Astrocyte of the cerebellum (primary cell): ENCODE measurements around the gene PLEKHH3.

Experiments used
- DNase-seq: peaks from one replicate; pipeline ENCODE4 v3.0.0-alpha.2; 2011; ENCODE audit warnings: low read depth
- H3K4me3 ChIP-seq: 2 replicates; pipeline ENCODE4 v1.5.1; 2011; ENCODE audit warnings: mild to moderate bottlenecking, low read depth, low read length, moderate library complexity
- in situ Hi-C: cut with HindIII; loops from 2 replicates; pipeline ENCODE4 v1.10.0; 2017; ENCODE audit warnings: low sequenced_read_pairs
- TF ChIP-seq, protein P1 (sequence below): IDR thresholded peaks from 2 replicates; pipeline ENCODE4 v1.5.1; 2012; ENCODE audit warnings: low read length, low read depth, moderate library complexity, mild to moderate bottlenecking; ENCODE audit errors: missing control alignments

The PLEKHH3 gene

DNA sequence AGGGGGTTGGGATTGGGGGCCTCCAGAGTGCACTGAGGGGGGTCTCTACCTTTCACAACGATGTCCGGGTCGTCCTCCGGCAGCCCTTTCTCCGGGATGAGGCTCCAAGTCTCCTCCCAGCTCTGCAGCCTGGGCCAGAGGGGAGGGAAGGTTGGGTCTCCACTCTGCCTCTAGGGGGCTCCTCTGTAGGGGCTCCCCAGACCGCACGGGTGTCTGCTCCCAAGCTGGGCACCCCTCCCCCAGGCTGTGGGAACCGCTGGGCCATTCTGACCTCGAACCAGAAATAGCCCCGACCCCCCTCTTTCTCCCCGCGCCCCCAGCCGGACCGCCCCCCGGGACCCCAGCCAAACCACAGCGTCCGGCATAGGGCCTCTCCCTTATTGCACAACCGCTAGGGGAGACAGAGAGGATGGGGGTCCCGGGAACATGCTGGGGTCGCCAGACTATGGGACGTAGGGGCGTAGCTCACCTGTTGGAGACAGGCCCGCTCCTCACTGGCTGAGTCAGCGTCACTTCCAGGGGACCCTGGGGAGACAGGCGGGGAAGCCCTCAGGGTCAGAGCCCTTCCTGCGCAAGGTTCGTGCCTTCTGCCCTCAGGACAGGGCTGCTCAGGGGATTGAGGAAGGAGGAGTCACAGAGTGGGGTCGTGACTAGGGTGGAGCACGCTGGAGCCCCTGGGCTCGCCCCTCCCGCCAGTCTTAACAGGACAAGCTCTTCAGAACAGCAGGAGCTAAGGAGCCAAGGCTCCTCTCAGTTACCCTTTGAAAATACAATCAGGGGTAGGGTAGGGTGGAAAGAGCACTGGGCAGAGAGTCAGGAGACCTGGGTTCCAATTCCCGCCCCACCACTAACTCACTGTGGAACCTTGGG is 2.7 kb downstream of the PLEKHH3 start:
- TF ChIP-seq, protein P1, sequence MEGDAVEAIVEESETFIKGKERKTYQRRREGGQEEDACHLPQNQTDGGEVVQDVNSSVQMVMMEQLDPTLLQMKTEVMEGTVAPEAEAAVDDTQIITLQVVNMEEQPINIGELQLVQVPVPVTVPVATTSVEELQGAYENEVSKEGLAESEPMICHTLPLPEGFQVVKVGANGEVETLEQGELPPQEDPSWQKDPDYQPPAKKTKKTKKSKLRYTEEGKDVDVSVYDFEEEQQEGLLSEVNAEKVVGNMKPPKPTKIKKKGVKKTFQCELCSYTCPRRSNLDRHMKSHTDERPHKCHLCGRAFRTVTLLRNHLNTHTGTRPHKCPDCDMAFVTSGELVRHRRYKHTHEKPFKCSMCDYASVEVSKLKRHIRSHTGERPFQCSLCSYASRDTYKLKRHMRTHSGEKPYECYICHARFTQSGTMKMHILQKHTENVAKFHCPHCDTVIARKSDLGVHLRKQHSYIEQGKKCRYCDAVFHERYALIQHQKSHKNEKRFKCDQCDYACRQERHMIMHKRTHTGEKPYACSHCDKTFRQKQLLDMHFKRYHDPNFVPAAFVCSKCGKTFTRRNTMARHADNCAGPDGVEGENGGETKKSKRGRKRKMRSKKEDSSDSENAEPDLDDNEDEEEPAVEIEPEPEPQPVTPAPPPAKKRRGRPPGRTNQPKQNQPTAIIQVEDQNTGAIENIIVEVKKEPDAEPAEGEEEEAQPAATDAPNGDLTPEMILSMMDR: peak; percentile 60
- H3K4me3 ChIP-seq: peak overlapping the region; percentile 63
- in situ Hi-C loops: no loop called here
- no peak for DNase-seq

DNA sequence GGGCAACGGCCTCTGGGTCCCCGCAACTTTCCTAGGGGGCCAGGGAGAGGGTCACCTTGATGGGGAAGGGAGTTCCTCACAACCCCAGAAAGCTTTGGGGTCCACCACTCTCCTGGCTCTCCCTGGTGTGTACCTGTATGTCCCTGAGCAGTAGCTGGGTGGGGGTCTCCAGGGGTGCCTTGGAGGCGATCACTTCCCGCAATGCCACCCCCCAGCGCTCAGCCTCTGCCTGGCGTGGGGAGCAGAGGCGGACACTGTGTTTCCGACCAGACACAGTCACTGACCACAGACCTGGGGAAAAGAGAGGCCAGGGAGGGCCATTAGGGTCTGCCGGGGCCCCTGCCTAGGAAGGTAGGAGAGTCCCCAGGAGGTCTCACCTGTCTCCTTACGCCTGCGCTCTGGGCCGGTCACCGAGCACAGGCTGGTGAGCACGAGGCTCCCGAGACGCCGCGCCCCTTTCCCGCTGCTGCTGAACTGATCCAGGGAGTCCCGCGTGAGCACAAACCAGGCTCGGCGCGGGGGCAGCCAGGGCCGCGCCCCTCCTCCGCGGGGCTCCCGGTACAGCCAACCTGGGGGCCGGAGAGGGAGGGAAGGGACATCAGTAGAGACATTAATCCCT is 3.4 kb downstream of the PLEKHH3 start:
- DNase-seq: no peak
- TF ChIP-seq, protein P1: no peak
- in situ Hi-C loops: no loop called here
- peak overlapping the region; percentile 63 for H3K4me3 ChIP-seq

DNA sequence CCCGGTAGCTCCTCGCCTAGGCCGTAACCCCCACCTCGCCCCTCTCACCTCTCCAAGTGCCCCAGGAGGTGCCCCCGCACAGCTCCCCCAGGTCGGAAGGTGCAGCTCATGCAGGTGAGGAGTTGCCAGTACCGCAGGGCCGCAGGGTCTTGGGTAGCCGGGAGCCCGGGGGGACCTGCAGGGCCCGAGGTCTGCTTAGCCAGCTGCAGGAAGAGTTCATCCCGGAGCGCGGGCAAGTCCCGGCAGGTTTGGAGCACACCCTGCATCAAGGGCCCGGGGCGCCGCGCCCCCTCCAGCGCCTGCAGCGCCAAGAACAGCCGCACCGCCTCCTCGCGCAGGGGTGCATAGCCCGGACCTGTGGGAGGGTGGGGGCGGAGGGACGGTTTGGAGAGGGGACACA is 4.8 kb downstream of the PLEKHH3 start:
- in situ Hi-C loops: no loop called here
- TF ChIP-seq, protein P1: no peak
- DNase-seq: no peak
- no peak overlapping the region for H3K4me3 ChIP-seq

DNA sequence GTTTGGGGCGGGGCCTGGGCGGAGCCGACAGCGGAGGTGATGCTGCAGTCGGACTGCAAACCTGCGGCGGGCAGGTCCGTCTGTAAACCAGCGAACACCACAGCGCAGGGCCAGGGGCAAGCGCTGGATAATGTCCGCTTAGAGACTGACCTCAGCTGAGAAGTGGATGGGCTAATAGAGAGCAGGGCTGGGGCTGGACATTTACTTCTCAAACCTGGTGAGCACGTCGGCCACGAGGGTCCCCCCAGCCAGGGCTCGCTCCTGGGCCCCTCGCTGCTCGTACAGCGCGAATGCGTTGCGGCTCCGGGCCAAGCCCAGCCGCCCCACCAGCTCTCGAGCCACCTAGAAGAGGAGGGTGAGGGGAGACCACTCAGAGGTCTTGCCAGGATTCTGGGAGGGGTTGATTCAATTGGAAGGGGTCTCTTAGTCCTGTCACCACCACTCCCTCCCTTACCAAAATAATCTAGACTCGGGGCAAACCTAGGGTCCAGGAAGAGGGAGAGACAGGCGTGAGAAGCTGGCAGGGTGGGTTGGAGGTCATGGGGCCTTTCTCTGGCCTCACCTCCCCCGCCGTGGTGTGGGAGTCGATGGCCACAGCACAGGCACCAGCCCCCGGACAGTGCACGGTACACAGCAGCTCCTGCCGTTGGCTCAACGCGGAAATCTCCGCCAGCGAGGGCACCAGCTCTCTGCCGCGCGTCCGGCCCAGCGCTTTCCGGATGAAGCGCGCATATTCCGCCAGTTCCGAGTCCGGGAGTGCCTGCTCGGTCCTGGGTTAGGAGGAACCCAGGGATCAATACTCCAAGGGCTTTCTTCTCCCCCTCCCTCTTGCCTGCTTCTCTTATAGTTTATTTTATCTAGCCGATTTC is 5.8 kb downstream of the PLEKHH3 start:
- in situ Hi-C loops: no loop called here
- DNase-seq: no peak
- H3K4me3 ChIP-seq: no peak overlapping the region
- TF ChIP-seq, protein P1: no peak

DNA sequence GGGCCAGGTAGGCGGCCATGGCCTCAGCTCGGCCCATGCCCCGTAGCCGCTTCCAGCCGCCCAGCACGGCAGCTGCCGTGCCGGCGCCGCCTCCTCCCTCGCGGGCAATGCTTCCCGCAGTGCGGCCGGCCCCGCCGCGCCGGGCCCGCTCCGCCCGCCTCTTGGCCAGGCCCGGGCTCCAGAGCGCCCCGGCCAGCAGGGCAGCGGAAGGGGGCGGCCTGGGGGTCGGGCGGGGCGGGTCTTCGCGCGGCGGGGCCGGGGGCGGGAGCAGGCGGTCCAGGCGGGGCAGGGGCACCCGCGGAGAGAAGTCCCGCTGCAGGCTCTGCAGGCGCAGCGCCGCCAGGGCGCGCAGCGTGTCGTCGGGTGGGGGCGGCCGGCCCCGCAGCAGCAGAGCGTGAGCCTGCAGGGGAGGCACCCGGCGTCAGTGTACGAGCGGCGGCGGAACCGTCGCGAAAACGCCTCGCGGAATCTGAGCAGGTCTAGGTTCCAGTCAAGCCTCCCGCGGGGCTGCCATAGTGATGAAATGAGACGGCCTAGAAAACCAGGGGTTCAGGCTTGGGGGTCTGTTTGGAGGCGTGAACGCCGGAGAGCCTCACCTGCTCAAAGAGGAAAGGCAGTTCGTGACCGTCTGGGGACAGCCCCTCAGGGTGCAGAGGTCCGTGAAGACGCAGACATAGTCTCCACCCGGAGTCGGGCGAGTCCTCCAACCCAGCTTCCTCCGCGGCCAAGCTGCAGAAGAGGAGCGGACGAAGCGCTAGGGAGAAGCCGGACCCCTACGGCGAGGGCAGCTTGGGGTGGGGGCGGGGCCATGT is 6.6 kb downstream of the PLEKHH3 start:
- in situ Hi-C loops: no loop called here
- no peak for DNase-seq
- H3K4me3 ChIP-seq: no peak overlapping the region
- TF ChIP-seq, protein P1: no peak

DNA sequence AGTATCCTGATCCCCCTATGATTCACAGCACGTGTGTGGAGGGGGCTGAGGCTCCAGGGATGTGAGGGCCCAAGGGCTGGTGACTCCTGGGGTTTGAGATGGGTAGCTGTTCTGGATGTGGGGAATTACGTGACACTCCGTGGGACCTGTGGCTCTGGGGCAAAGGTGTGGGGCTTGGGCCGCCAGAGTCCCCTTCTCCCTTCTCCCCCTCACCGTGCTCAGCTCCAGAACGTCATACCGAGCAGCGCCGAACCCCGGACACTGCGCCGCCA is 7.2 kb downstream of the PLEKHH3 start:
- H3K4me3 ChIP-seq: no peak overlapping the region
- in situ Hi-C loops: no loop called here
- TF ChIP-seq, protein P1: no peak
- DNase-seq: no peak
